ENCODE data around the gene HYAL1.

DNA sequence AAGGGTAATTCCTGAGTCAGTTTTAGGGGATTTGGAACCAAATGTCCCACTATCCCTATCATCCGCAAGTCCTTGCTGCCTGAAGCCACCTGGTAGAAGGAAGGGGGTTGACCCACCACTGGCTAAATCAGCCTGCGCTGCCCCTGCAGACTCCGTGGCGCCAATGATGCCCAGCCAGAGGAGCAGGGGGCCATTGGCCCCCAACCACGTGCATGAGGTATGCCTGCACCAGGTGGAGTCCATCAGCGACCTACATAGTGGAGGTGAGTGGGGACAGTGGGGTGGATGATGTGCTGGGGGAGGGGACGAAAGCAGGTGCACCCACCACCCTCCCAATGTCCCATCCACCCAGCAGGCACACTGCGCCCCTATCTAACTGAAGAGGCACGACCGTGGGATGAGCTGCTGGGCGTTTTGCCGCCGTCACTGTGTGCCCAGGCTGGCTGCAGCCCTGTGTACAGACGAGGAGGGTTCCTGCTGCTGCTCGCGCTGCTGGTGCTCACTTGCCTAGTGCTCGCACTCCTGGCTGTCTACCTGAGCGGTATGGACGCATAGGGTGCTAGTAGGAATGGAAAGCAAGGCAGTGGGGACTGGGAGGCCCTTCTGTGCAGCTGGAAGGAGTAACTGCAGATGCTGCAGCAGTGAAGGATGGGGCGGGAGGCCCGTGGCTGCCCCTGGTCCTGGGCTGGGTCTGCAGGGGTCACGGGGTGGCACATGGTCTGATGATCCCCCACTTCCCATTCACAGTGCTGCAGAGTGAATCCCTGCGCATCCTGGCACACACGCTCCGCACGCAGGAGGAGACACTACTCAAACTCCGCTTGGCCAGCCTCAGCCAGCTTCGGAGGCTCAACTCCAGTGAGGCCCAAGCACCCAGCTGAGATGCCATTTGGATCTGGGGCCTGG lies 16.8 kb downstream of the HYAL1 start:
- TF ChIP-seq, protein P1, sequence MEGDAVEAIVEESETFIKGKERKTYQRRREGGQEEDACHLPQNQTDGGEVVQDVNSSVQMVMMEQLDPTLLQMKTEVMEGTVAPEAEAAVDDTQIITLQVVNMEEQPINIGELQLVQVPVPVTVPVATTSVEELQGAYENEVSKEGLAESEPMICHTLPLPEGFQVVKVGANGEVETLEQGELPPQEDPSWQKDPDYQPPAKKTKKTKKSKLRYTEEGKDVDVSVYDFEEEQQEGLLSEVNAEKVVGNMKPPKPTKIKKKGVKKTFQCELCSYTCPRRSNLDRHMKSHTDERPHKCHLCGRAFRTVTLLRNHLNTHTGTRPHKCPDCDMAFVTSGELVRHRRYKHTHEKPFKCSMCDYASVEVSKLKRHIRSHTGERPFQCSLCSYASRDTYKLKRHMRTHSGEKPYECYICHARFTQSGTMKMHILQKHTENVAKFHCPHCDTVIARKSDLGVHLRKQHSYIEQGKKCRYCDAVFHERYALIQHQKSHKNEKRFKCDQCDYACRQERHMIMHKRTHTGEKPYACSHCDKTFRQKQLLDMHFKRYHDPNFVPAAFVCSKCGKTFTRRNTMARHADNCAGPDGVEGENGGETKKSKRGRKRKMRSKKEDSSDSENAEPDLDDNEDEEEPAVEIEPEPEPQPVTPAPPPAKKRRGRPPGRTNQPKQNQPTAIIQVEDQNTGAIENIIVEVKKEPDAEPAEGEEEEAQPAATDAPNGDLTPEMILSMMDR (IDR thresholded peaks at IDR 0.05) = no peak
- no peak for TF ChIP-seq POLR2A (IDR thresholded peaks at IDR 0.05)
- no peak for TF ChIP-seq POLR2AphosphoS5 (IDR thresholded peaks at IDR 0.05)

All from transverse colon (tissue), 4 donors.